Panc1 (cell line): ENCODE results near the gene RPUSD4. TPM values are rescaled to one million over a fixed set of nuclear protein-coding genes. Genes with fewer than 3 reads are reported as not detected.

Experiments used
- ATAC-seq: fragments of 200-7000 bp; cut with Tn5 transposase; 2 replicates; pipeline ENCODE4 v1.9.1; 2020; ENCODE audit warnings: mild to moderate bottlenecking, moderate library complexity
- BruUV-seq: library from RNA; stranded (reverse); fragments of 400-500 nt; replicated peaks from 2 replicates; lab custom pipeline; 2021; lab: Mats Ljungman, UMichigan
- CTCF ChIA-PET: fragments of 300-600 bp; sonication (Branson Sonifier 250); formaldehyde crosslinking; loops from one replicate; lab custom pipeline; 2022; ENCODE audit warnings: antibody characterized with exemption; lab: Charles Lee
- POLR2A ChIA-PET: fragments of 300-600 bp; sonication (Branson Sonifier 250); formaldehyde crosslinking; loops from one replicate; lab custom pipeline; 2022; ENCODE audit warnings: antibody characterized with exemption; lab: Charles Lee
- DNase-seq: peaks from one replicate; pipeline ENCODE4 v3.0.0-alpha.2; 2010; ENCODE audit warnings: low read depth, low spot score
- H3K27ac ChIP-seq: 2 replicates; pipeline ENCODE4 v1.5.1; 2011; ENCODE audit warnings: mild to moderate bottlenecking, low read length, inconsistent platforms
- H3K27me3 ChIP-seq: fragments of 200-500 bp; sonication (Bioruptor generic); 2 replicates; pipeline ENCODE4 v1.6.0; 2014; ENCODE audit warnings: low read length, inconsistent platforms; ENCODE audit not compliant: control insufficient read depth, insufficient read depth
- H3K36me3 ChIP-seq: fragments of 200-500 bp; sonication (Bioruptor generic); 2 replicates; pipeline ENCODE4 v1.5.1; 2014; ENCODE audit warnings: inconsistent platforms, mild to moderate bottlenecking, low read length, moderate library complexity; ENCODE audit not compliant: control insufficient read depth, insufficient read depth
- H3K4me1 ChIP-seq: 2 replicates; pipeline ENCODE4 v1.5.1; 2011; ENCODE audit warnings: inconsistent platforms, mild to moderate bottlenecking, low read length, moderate library complexity; ENCODE audit not compliant: control insufficient read depth, insufficient read depth
- H3K4me3 ChIP-seq, 2 experiments: 2 replicates each; pipeline ENCODE4 v1.5.1; 2011 to 2012; ENCODE audit warnings: low read depth in 2 of 2, low read length in 2 of 2, mild to moderate bottlenecking in 2 of 2, inconsistent platforms in 1 of 2, moderate library complexity in 1 of 2
- H3K9me3 ChIP-seq: fragments of 200-500 bp; sonication (Bioruptor generic); 2 replicates; pipeline ENCODE4 v1.5.1; 2014; ENCODE audit warnings: low read depth, mild to moderate bottlenecking, inconsistent platforms, low read length, moderate library complexity; ENCODE audit not compliant: control insufficient read depth, insufficient read depth
- CTCF ChIP-seq: fragments of 450-650 bp; IDR thresholded peaks from 2 replicates; pipeline ENCODE4 v1.5.1; 2017; ENCODE audit warnings: mild to moderate bottlenecking
- POLR2AphosphoS5 ChIP-seq: IDR thresholded peaks from 2 replicates; pipeline ENCODE4 v1.6.1; 2012; ENCODE audit warnings: mild to moderate bottlenecking, low read depth, low read length, moderate library complexity
- REST ChIP-seq, 2 experiments: IDR thresholded peaks; 2 replicates each; pipeline ENCODE4 v1.6.1; 2011 to 2012; ENCODE audit warnings: low read depth in 2 of 2, control low read depth in 1 of 2, low read length in 1 of 2, mild to moderate bottlenecking in 1 of 2, moderate library complexity in 1 of 2; ENCODE audit not compliant: insufficient read depth in 1 of 2
- SIN3A ChIP-seq: IDR thresholded peaks from 2 replicates; pipeline ENCODE4 v1.6.1; 2012; ENCODE audit warnings: low read depth, mild to moderate bottlenecking, low read length, moderate library complexity, borderline replicate concordance; ENCODE audit not compliant: insufficient read depth
- TCF7L2 ChIP-seq: IDR thresholded peaks from 2 replicates; pipeline ENCODE4 v1.6.1; 2011; ENCODE audit warnings: mild to moderate bottlenecking, low read depth, low read length, inconsistent platforms
- in situ Hi-C: cut with HindIII; loops from 2 replicates; pipeline ENCODE4 v1.10.0; 2016; ENCODE audit warnings: low sequenced_read_pairs, low pct_unique_long_range_greater_than_20kb
- intact Hi-C: fragments of 100-400 bp; cut with micrococcal nuclease; formaldehyde crosslinking; loops from one replicate; pipeline ENCODE4 v1.10.0; 2022; ENCODE audit not compliant: unreplicated experiment
- total RNA-seq: library from RNA; stranded (reverse); gene quantifications from one replicate; pipeline ENCODE4 v1.2.1, GENCODE V29; 2021; ENCODE audit not compliant: unreplicated experiment

RPUSD4 gene
- total RNA-seq, 1 experiment from 2014 or later = 52.3 TPM

GRCh38 chr11:126158054-126158791 is 53.2 kb downstream of the RPUSD4 start:
- TF ChIP-seq CTCF (no peak), POLR2AphosphoS5 (no peak), TCF7L2 (no peak), REST (IDR thresholded peaks at IDR 0.05; ENCODE audit: insufficient read depth in 1 of 2, low read depth in 2 of 2, low read length in 1 of 2) (no peak), SIN3A (no peak)
- peaks cover 12% of the 10 kb centered on the region for H3K4me1 ChIP-seq
- no peaks in the 10 kb centered on the region for H3K27me3 ChIP-seq
- BruUV-seq = no TSS peak
- no peak overlapping the region for H3K27ac ChIP-seq
- CTCF ChIA-PET = no interaction called here
- no peak overlapping the region for H3K4me3 ChIP-seq
- H3K36me3 ChIP-seq = no peaks in the 10 kb centered on the region
- intact Hi-C loops (no loop called here), in situ Hi-C loops (no loop called here)
- DNase-seq (no peak), ATAC-seq (peak; percentile 26)
- no peaks in the 10 kb centered on the region for H3K9me3 ChIP-seq
- POLR2A ChIA-PET = no interaction called here

- no peaks in the 10 kb centered on the region for H3K9me3 ChIP-seq
- in situ Hi-C loops = no loop called here
- ATAC-seq (peak; percentile 43), DNase-seq (no peak)
- H3K36me3 ChIP-seq = no peaks in the 10 kb centered on the region
- CTCF ChIA-PET = no interaction called here
- H3K4me3 ChIP-seq = no peak overlapping the region
- H3K27ac ChIP-seq = no peak overlapping the region
- H3K27me3 ChIP-seq = no peaks in the 10 kb centered on the region; the same call in 1 of the 2 replicates
- TF ChIP-seq REST (IDR thresholded peaks at IDR 0.05; ENCODE audit: insufficient read depth in 1 of 2, low read depth in 2 of 2, low read length in 1 of 2) (no peak), SIN3A (no peak), POLR2AphosphoS5 (no peak), CTCF (no peak)
- POLR2A ChIA-PET = interaction anchor here (0.5 kb wide), 1 partner anchor 25 kb away, joined by 3 read pairs; no protein-coding TSS in a partner anchor
- BruUV-seq = no TSS peak
- intact Hi-C loops = no loop called here
- H3K4me1 ChIP-seq = peaks cover 12% of the 10 kb centered on the region
Measured at GRCh38 chr11:126157326-126158030, 54.0 kb downstream of the RPUSD4 start.
